ENCODE data around the gene RTN4R. TPM values are rescaled to one million over a fixed set of nuclear protein-coding genes. Genes with fewer than 3 reads are reported as not detected.
"Not testable (repeated sequence)": the region's sequence is repeated elsewhere in the genome, so short reads cannot be mapped to it uniquely, and the experiment has no call there.

The RTN4R gene
- total RNA-seq = 1.3 TPM
- 1 to 10 TPM; 1.2 to 3.3 (median 1.9) TPM for polyA plus RNA-seq

DNA sequence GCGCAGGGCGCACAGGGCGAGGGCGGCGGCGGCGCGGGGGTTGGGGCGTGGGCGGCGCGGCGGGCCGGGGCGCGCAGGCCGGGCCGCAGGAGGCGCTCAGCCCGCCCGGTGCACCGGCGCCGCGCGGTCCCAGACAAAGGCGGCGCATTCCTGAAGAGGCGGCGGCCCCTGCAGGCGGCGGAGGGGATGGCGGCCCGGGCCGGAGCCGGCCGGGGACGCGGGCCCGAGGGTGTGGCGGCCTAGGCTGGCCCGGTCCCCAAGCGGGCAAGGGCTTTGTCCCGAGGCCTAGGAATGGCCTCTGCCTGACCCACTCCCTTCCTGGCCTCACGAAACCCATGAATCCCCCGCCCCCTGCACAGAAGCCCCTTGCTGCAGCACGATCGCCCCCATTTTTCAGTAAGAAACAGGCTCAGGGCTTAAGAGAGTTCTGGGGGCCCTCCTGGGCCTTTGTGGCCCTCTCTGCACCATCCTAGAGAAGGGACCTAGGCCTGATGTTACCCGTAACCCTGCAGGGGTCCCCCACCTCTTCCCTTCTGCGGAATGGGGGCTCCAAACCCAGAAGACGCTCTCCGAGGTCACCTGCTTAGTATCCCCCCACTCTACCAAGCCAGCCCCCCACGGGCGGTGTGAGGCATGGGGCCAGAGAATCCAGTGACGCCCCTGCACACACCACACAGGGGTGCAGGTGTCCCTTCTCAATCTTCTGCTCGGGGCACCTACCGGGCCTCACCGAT lies at the start of gene RTN4R:
RTN4R (minus strand) TSS at position 40 of the 734 bp plus-strand sequence. CDS start 226 bp downstream, outside the sequence.
- peaks cover 0 to 9% (median 0%) of the 10 kb centered on the region in 4 donors for H3K4me1 Mint-ChIP-seq
- H3K36me3 Mint-ChIP-seq = no peaks in the 10 kb centered on the region
- DNase-seq (peak; percentile 34 to 47 (median 45)), ATAC-seq (ENCODE audit: low read depth in 2 of 2) (peak; percentile 70 to 71)
- H3K27ac Mint-ChIP-seq = no peak within 1 kb of the TSS
- H3K4me1 ChIP-seq (ENCODE audit: control insufficient read depth, insufficient read depth, low read length, poor library complexity, severe bottlenecking) = peaks cover 12% of the 10 kb centered on the region
- H3K9me3 ChIP-seq (ENCODE audit: control insufficient read depth in 2 of 2, low read length in 2 of 2) = no peaks in the 10 kb centered on the region
- H3K4me3 ChIP-seq (ENCODE audit: low read depth, low read length) = no peak within 1 kb of the TSS
- H3K4me3 Mint-ChIP-seq = peak within 1 kb of the TSS in 3 of 4 donors; percentile 61 to 76 (median 75)
- H3K27ac ChIP-seq (ENCODE audit: insufficient read depth, low read length, poor library complexity, severe bottlenecking) = no peak within 1 kb of the TSS
- no peaks in the 10 kb centered on the region for H3K36me3 ChIP-seq (ENCODE audit: control insufficient read depth, insufficient read depth, low read length)
- H3K27me3 Mint-ChIP-seq = peaks cover 5% of the 10 kb centered on the region
- H3K9me3 Mint-ChIP-seq = peaks cover 0 to 1% (median 0%) of the 10 kb centered on the region in 7 donors
- no peaks in the 10 kb centered on the region for H3K27me3 ChIP-seq (ENCODE audit: control insufficient read depth, insufficient read depth, low read length)

DNA sequence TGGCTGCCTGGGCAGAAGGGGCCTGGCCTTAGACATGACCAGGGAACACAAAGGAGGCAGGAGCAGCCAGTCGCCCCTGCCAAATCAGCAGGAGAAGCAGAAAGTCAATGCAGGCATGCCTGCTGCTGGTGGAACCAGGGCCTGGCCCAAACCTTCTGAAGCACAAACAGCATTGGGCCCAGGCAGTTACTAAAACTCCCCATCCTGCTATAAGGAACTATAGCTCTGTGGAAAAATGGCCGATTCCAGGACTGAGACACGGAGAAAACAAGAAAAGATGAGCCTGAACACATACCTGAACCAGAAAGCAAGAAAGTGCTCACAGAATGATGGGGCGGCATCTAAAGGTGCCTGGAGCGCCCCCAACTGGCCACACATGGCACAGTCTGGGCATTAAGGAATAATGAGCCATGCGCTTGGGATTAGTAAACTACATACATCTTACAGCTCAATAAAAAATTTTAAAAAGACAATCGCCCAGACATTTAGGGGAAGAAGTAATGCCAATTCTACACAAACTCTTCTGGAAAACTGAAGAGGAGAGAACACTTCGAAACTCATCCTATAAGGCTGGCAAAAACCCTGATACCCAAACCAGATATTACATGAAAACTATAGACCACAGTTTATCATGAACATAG lies 49.4 kb upstream of the RTN4R start:
- not testable (repeated sequence) for H3K9me3 ChIP-seq (ENCODE audit: control insufficient read depth in 2 of 2, low read length in 2 of 2); H3K27me3 ChIP-seq (ENCODE audit: control insufficient read depth, insufficient read depth, low read length); H3K4me3 ChIP-seq (ENCODE audit: low read depth, low read length); ATAC-seq (ENCODE audit: low read depth in 2 of 2); H3K27me3 Mint-ChIP-seq; H3K36me3 Mint-ChIP-seq; H3K36me3 ChIP-seq (ENCODE audit: control insufficient read depth, insufficient read depth, low read length); H3K27ac ChIP-seq (ENCODE audit: insufficient read depth, low read length, poor library complexity, severe bottlenecking); H3K9me3 Mint-ChIP-seq
- peak overlapping the region; percentile 92 to 96 (median 92) for H3K4me3 Mint-ChIP-seq
- peaks cover 0 to 44% (median 22%) of the 10 kb centered on the region in 4 donors for H3K4me1 Mint-ChIP-seq
- peaks cover 33% of the 10 kb centered on the region for H3K4me1 ChIP-seq (ENCODE audit: control insufficient read depth, insufficient read depth, low read length, poor library complexity, severe bottlenecking)
- H3K27ac Mint-ChIP-seq = peak overlapping the region in 2 of 3 donors; percentile 52 to 90
- DNase-seq = peak in 1 of 3 donors; percentile 32

GRCh38 chr22:20316844-20317401 lies 48.8 kb upstream of the RTN4R start:
- Mint-ChIP-seq H3K4me1 (peaks cover 0 to 40% (median 22%) of the 10 kb centered on the region in 4 donors), H3K27me3 (no peaks in the 10 kb centered on the region), H3K9me3 (no peaks in the 10 kb centered on the region), H3K36me3 (no peaks in the 10 kb centered on the region), H3K27ac (peak overlapping the region in 2 of 3 donors; percentile 52 to 90), H3K4me3 (peak overlapping the region in 2 of 4 donors; percentile 5 to 92)
- no peak overlapping the region for H3K4me3 ChIP-seq (ENCODE audit: low read depth, low read length)
- H3K9me3 ChIP-seq (ENCODE audit: control insufficient read depth in 2 of 2, low read length in 2 of 2) = no peaks in the 10 kb centered on the region
- ATAC-seq (ENCODE audit: low read depth in 2 of 2) = no peak
- peaks cover 30% of the 10 kb centered on the region for H3K4me1 ChIP-seq (ENCODE audit: control insufficient read depth, insufficient read depth, low read length, poor library complexity, severe bottlenecking)
- no peaks in the 10 kb centered on the region for H3K27me3 ChIP-seq (ENCODE audit: control insufficient read depth, insufficient read depth, low read length)
- no peak overlapping the region for H3K27ac ChIP-seq (ENCODE audit: insufficient read depth, low read length, poor library complexity, severe bottlenecking)
- no peak for DNase-seq
- no peaks in the 10 kb centered on the region for H3K36me3 ChIP-seq (ENCODE audit: control insufficient read depth, insufficient read depth, low read length)

GRCh38 chr22:20316217-20316843 lies 48.2 kb upstream of the RTN4R start:
- no peak overlapping the region for H3K4me3 ChIP-seq (ENCODE audit: low read depth, low read length)
- Mint-ChIP-seq H3K36me3 (no peaks in the 10 kb centered on the region), H3K4me1 (peaks cover 0 to 34% (median 19%) of the 10 kb centered on the region in 4 donors), H3K9me3 (no peaks in the 10 kb centered on the region), H3K4me3 (no peak overlapping the region), H3K27me3 (no peaks in the 10 kb centered on the region), H3K27ac (no peak overlapping the region)
- DNase-seq = no peak
- H3K27me3 ChIP-seq (ENCODE audit: control insufficient read depth, insufficient read depth, low read length) = no peaks in the 10 kb centered on the region
- no peak overlapping the region for H3K27ac ChIP-seq (ENCODE audit: insufficient read depth, low read length, poor library complexity, severe bottlenecking)
- no peak for ATAC-seq (ENCODE audit: low read depth in 2 of 2)
- no peaks in the 10 kb centered on the region for H3K9me3 ChIP-seq (ENCODE audit: control insufficient read depth in 2 of 2, low read length in 2 of 2)
- H3K4me1 ChIP-seq (ENCODE audit: control insufficient read depth, insufficient read depth, low read length, poor library complexity, severe bottlenecking) = peaks cover 30% of the 10 kb centered on the region
- H3K36me3 ChIP-seq (ENCODE audit: control insufficient read depth, insufficient read depth, low read length) = no peaks in the 10 kb centered on the region

- H3K36me3 Mint-ChIP-seq = no peaks in the 10 kb centered on the region
- H3K4me3 Mint-ChIP-seq = no peak overlapping the region
Measured at GRCh38 chr22:20315337-20316216, 47.5 kb upstream of the RTN4R start.

GRCh38 chr22:20314741-20315336 lies 46.7 kb upstream of the RTN4R start:
- not testable (repeated sequence) for H3K36me3 ChIP-seq (ENCODE audit: control insufficient read depth, insufficient read depth, low read length); H3K36me3 Mint-ChIP-seq; H3K9me3 Mint-ChIP-seq; H3K27ac Mint-ChIP-seq; DNase-seq; H3K4me3 Mint-ChIP-seq; H3K4me3 ChIP-seq (ENCODE audit: low read depth, low read length); H3K27me3 Mint-ChIP-seq; ATAC-seq (ENCODE audit: low read depth in 2 of 2); H3K27me3 ChIP-seq (ENCODE audit: control insufficient read depth, insufficient read depth, low read length); H3K9me3 ChIP-seq (ENCODE audit: control insufficient read depth in 2 of 2, low read length in 2 of 2); H3K27ac ChIP-seq (ENCODE audit: insufficient read depth, low read length, poor library complexity, severe bottlenecking)
- H3K4me1 Mint-ChIP-seq = peaks cover 0 to 25% (median 15%) of the 10 kb centered on the region in 4 donors
- peaks cover 24% of the 10 kb centered on the region for H3K4me1 ChIP-seq (ENCODE audit: control insufficient read depth, insufficient read depth, low read length, poor library complexity, severe bottlenecking)

More at GRCh38 chr22:20315337-20316216, 47.5 kb upstream of the RTN4R start:
- Histone ChIP-seq H3K9me3 (ENCODE audit: control insufficient read depth in 2 of 2, low read length in 2 of 2) (no peaks in the 10 kb centered on the region), H3K27me3 (ENCODE audit: control insufficient read depth, insufficient read depth, low read length) (no peaks in the 10 kb centered on the region), H3K27ac (ENCODE audit: insufficient read depth, low read length, poor library complexity, severe bottlenecking) (no peak overlapping the region), H3K4me3 (ENCODE audit: low read depth, low read length) (no peak overlapping the region), H3K4me1 (ENCODE audit: control insufficient read depth, insufficient read depth, low read length, poor library complexity, severe bottlenecking) (peaks cover 25% of the 10 kb centered on the region), H3K36me3 (ENCODE audit: control insufficient read depth, insufficient read depth, low read length) (no peaks in the 10 kb centered on the region)
- Mint-ChIP-seq H3K27ac (no peak overlapping the region), H3K27me3 (no peaks in the 10 kb centered on the region), H3K4me1 (peaks cover 0 to 27% (median 16%) of the 10 kb centered on the region in 4 donors), H3K9me3 (no peaks in the 10 kb centered on the region)
- ATAC-seq (ENCODE audit: low read depth in 2 of 2) (no peak), DNase-seq (no peak)

Data from CD4-positive, CD25-positive, alpha-beta regulatory T cell (primary cell).